ENCODE data around the gene TSC2. TPM values are rescaled to one million over a fixed set of nuclear protein-coding genes. Genes with fewer than 3 reads are reported as not detected.

Gene TSC2
- total RNA-seq, 3 donors from 2014 or later (not counting 1 experiment from before 2014, with no cell fraction given), result 135 to 197 (median 161) TPM

- Mint-ChIP-seq H3K27ac (no peak overlapping the region), H3K9me3 (no peaks in the 10 kb centered on the region), H3K36me3 (no peaks in the 10 kb centered on the region), H3K27me3 (ENCODE audit: low read depth in 2 of 2) (no peaks in the 10 kb centered on the region), H3K4me1 (peaks cover 6 to 16% of the 10 kb centered on the region in 2 donors), H3K4me3 (no peak overlapping the region)
- WGBS (ENCODE audit: insufficient coverage), result 93% methylated on average over 18 of the region's 22 CpGs
- no peak for TF ChIP-seq CTCF (IDR thresholded peaks at IDR 0.05)
- Histone ChIP-seq H3K36me3 (ENCODE audit: control insufficient read depth, insufficient read depth, low read length) (peaks cover 2% of the 10 kb centered on the region), H3K4me1 (ENCODE audit: control insufficient read depth, insufficient read depth, low read length) (peaks cover 32% of the 10 kb centered on the region), H3K9me3 (ENCODE audit: control insufficient read depth, insufficient read depth, low read length) (no peaks in the 10 kb centered on the region), H3K27ac (ENCODE audit: low read length) (no peak overlapping the region), H3K4me3 (ENCODE audit: low read length) (no peak overlapping the region), H3K27me3 (ENCODE audit: control insufficient read depth, insufficient read depth, low read length) (no peaks in the 10 kb centered on the region)
- ATAC-seq, result no peak
- DNase-seq, result no peak
- intact Hi-C loops (cut with micrococcal nuclease), result no loop called here
Observed at GRCh38 chr16:2042171-2042985, 5.4 kb upstream of the TSC2 start.

- Mint-ChIP-seq H3K4me1 (peaks cover 6 to 17% of the 10 kb centered on the region in 2 donors), H3K27ac (peak overlapping the region in 1 of 2 donors; percentile 38), H3K9me3 (no peaks in the 10 kb centered on the region), H3K27me3 (ENCODE audit: low read depth in 2 of 2) (no peaks in the 10 kb centered on the region), H3K4me3 (no peak overlapping the region), H3K36me3 (no peaks in the 10 kb centered on the region)
- WGBS (ENCODE audit: insufficient coverage), result 92% methylated on average over 11 of the region's 11 CpGs
- Histone ChIP-seq H3K4me3 (ENCODE audit: low read length) (no peak overlapping the region), H3K9me3 (ENCODE audit: control insufficient read depth, insufficient read depth, low read length) (no peaks in the 10 kb centered on the region), H3K4me1 (ENCODE audit: control insufficient read depth, insufficient read depth, low read length) (peaks cover 34% of the 10 kb centered on the region), H3K36me3 (ENCODE audit: control insufficient read depth, insufficient read depth, low read length) (peaks cover 2% of the 10 kb centered on the region), H3K27me3 (ENCODE audit: control insufficient read depth, insufficient read depth, low read length) (no peaks in the 10 kb centered on the region), H3K27ac (ENCODE audit: low read length) (no peak overlapping the region)
- TF ChIP-seq CTCF (IDR thresholded peaks at IDR 0.05), result no peak
- ATAC-seq (no peak), DNase-seq (no peak)
- intact Hi-C loops (cut with micrococcal nuclease), result no loop called here
Observed at GRCh38 chr16:2042986-2043666, 4.7 kb upstream of the TSC2 start.

DNA sequence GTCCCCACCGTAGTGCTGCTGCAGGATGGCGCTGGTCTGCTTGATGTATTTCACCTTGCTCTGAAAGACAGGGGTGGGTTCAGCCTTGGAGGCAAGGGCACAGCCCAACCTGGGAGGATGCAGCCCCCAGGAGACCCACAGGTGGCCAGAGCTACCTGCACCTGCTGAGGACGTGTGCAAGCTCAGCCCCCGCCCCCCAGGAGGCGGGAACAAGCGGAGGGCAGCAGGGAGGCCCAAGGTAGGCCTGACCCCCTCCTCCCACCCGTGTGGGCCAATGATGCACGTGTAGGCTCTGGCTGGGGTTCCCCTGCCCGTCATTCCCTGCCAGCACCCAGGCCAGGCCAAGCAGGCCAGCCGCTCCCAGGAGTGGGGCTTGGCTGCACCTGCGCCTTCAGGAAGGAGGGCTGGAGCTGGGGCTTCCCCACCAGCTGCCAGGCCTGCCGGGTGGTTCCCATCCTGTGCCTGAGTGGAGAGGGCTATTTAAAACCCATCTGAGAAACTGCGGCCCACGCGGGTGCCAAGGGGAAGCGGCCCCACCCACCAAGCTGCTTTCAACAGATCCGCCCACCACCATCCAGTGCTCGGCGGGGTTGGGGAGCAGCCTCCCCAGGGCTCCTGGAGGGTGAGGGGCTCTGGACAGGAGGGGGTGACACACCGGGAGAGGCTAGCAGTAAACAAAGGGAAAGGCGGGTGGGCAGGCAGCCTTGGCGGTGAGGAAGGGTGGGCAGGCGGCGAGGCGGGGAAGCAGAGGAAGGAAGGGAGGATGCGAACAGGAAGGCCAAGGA, 3.9 kb upstream of the TSC2 start:
- no peak overlapping the region for H3K4me3 Mint-ChIP-seq

More for the DNA sequence above, 3.9 kb upstream of the TSC2 start:
- Mint-ChIP-seq H3K9me3 (no peaks in the 10 kb centered on the region), H3K4me1 (peaks cover 13 to 25% of the 10 kb centered on the region in 2 donors), H3K27me3 (ENCODE audit: low read depth in 2 of 2) (no peaks in the 10 kb centered on the region), H3K27ac (no peak overlapping the region), H3K36me3 (no peaks in the 10 kb centered on the region)
- Histone ChIP-seq H3K36me3 (ENCODE audit: control insufficient read depth, insufficient read depth, low read length) (peaks cover 2% of the 10 kb centered on the region), H3K27me3 (ENCODE audit: control insufficient read depth, insufficient read depth, low read length) (no peaks in the 10 kb centered on the region), H3K4me1 (ENCODE audit: control insufficient read depth, insufficient read depth, low read length) (peaks cover 41% of the 10 kb centered on the region), H3K9me3 (ENCODE audit: control insufficient read depth, insufficient read depth, low read length) (no peaks in the 10 kb centered on the region), H3K4me3 (ENCODE audit: low read length) (no peak overlapping the region), H3K27ac (ENCODE audit: low read length) (no peak overlapping the region)
- 69% methylated on average over 26 of the region's 26 CpGs for WGBS (ENCODE audit: insufficient coverage)
- ATAC-seq (no peak), DNase-seq (no peak)
- intact Hi-C loops (cut with micrococcal nuclease), result no loop called here
- TF ChIP-seq CTCF (IDR thresholded peaks at IDR 0.05), result no peak
